H9 (cell line): ENCODE data around the gene CTNNA3. TPM values are rescaled to one million over a fixed set of nuclear protein-coding genes. Genes with fewer than 3 reads are reported as not detected.

Experiments used
- DNase-seq: peaks from one replicate; pipeline ENCODE4 v3.0.0-alpha.2; 2017
- H2AFZ ChIP-seq: one replicate; pipeline ENCODE4 v1.6.1; 2013; ENCODE audit warnings: mild to moderate bottlenecking, low read length, control low read depth, moderate library complexity
- H2AK5ac ChIP-seq: 2 replicates; pipeline ENCODE4 v1.6.1; 2013; ENCODE audit warnings: low read length, control low read depth, mixed read lengths; ENCODE audit not compliant: insufficient read length
- H2BK120ac ChIP-seq: one replicate; pipeline ENCODE4 v1.6.1; 2013; ENCODE audit warnings: low read depth, mild to moderate bottlenecking, low read length, control low read depth, inconsistent platforms; ENCODE audit not compliant: poor library complexity, severe bottlenecking
- H2BK12ac ChIP-seq: 2 replicates; pipeline ENCODE4 v1.6.1; 2013; ENCODE audit warnings: low read length, control low read depth, mixed read lengths, low read depth; ENCODE audit not compliant: insufficient read length
- H2BK15ac ChIP-seq: 2 replicates; pipeline ENCODE4 v1.6.1; 2013; ENCODE audit warnings: low read depth, low read length, control low read depth
- H2BK20ac ChIP-seq: one replicate; pipeline ENCODE4 v1.6.1; 2013; ENCODE audit warnings: low read depth, mild to moderate bottlenecking, low read length, control low read depth, inconsistent platforms; ENCODE audit not compliant: poor library complexity, severe bottlenecking
- H2BK5ac ChIP-seq: 2 replicates; pipeline ENCODE4 v1.6.1; 2013; ENCODE audit warnings: low read length, control low read depth, mixed read lengths; ENCODE audit not compliant: insufficient read length
- H3K14ac ChIP-seq: 2 replicates; pipeline ENCODE4 v1.6.1; 2013; ENCODE audit warnings: low read length, control low read depth; ENCODE audit not compliant: insufficient read depth
- H3K18ac ChIP-seq: 2 replicates; pipeline ENCODE4 v1.6.1; 2013; ENCODE audit warnings: low read depth, mild to moderate bottlenecking, mixed read lengths, low read length, control low read depth; ENCODE audit not compliant: insufficient read length
- H3K23ac ChIP-seq: 2 replicates; pipeline ENCODE4 v1.6.1; 2013; ENCODE audit warnings: low read length, control low read depth, mixed read lengths, low read depth; ENCODE audit not compliant: insufficient read length
- H3K23me2 ChIP-seq: 2 replicates; pipeline ENCODE4 v1.6.1; 2013; ENCODE audit warnings: low read depth, mild to moderate bottlenecking, mixed read lengths, low read length, control low read depth; ENCODE audit not compliant: insufficient read length, poor library complexity, severe bottlenecking
- H3K27ac ChIP-seq: 2 replicates; pipeline ENCODE4 v1.5.1; 2013; ENCODE audit warnings: low read length, control low read depth, mixed read lengths, low read depth; ENCODE audit not compliant: insufficient read length
- H3K27me3 ChIP-seq: 2 replicates; pipeline ENCODE4 v1.6.1; 2013; ENCODE audit warnings: low read length, control low read depth, inconsistent platforms; ENCODE audit not compliant: insufficient read depth
- H3K4ac ChIP-seq: 2 replicates; pipeline ENCODE4 v1.6.1; 2013; ENCODE audit warnings: low read depth, mild to moderate bottlenecking, control low read depth, inconsistent platforms, low read length, moderate library complexity
- H3K4me1 ChIP-seq: 2 replicates; pipeline ENCODE4 v1.6.1; 2013; ENCODE audit warnings: low read length, control low read depth, inconsistent platforms; ENCODE audit not compliant: insufficient read depth
- H3K4me2 ChIP-seq: 2 replicates; pipeline ENCODE4 v1.6.1; 2013; ENCODE audit warnings: low read length, control low read depth, mixed read lengths; ENCODE audit not compliant: insufficient read length, insufficient read depth
- H3K56ac ChIP-seq: 2 replicates; pipeline ENCODE4 v1.6.1; 2013; ENCODE audit warnings: low read depth, mild to moderate bottlenecking, mixed read lengths, low read length, control low read depth; ENCODE audit not compliant: insufficient read length
- H3K79me1 ChIP-seq: 2 replicates; pipeline ENCODE4 v1.6.1; 2013; ENCODE audit warnings: low read depth, mild to moderate bottlenecking, moderate library complexity, low read length, control low read depth, inconsistent platforms; ENCODE audit not compliant: insufficient read depth, poor library complexity, severe bottlenecking
- H3K79me2 ChIP-seq: 2 replicates; pipeline ENCODE4 v1.6.1; 2013; ENCODE audit warnings: low read length, control low read depth, inconsistent platforms; ENCODE audit not compliant: insufficient read depth
- H3K9ac ChIP-seq: 2 replicates; pipeline ENCODE4 v1.6.1; 2013; ENCODE audit warnings: low read length, control low read depth, mixed read lengths; ENCODE audit not compliant: insufficient read length; ENCODE audit errors: extremely low read depth
- H3K9me3 ChIP-seq: one replicate; pipeline ENCODE4 v1.6.1; 2013; ENCODE audit warnings: low read depth, low read length, inconsistent platforms; ENCODE audit not compliant: control insufficient read depth
- H3T11ph ChIP-seq: one replicate; pipeline ENCODE4 v1.6.1; 2013; ENCODE audit warnings: mild to moderate bottlenecking, low read length, control low read depth, inconsistent platforms
- H4K20me1 ChIP-seq: one replicate; pipeline ENCODE4 v1.6.1; 2013; ENCODE audit not compliant: control insufficient read depth, insufficient read length, insufficient read depth
- H4K5ac ChIP-seq: 2 replicates; pipeline ENCODE4 v1.6.1; 2013; ENCODE audit warnings: low read depth, mild to moderate bottlenecking, mixed read lengths, low read length, control low read depth; ENCODE audit not compliant: insufficient read length
- H4K8ac ChIP-seq: replicated peaks from 2 replicates; pipeline ENCODE4 v1.6.1; 2013; ENCODE audit warnings: low read length, control low read depth, mixed read lengths, low read depth; ENCODE audit not compliant: insufficient read length
- H4K91ac ChIP-seq: 2 replicates; pipeline ENCODE4 v1.6.1; 2013; ENCODE audit warnings: low read depth, mild to moderate bottlenecking, moderate library complexity, mixed read lengths, low read length, control low read depth; ENCODE audit not compliant: insufficient read length
- H3K27ac Mint-ChIP-seq, 3 experiments: 2 replicates in 2 of 3; 3 replicates in 1 of 3; pipeline ENCODE4 v1.8.0; 2020 to 2021; ENCODE audit warnings: mixed read lengths in 3 of 3, mild to moderate bottlenecking in 1 of 3, moderate library complexity in 1 of 3
- H3K27me3 Mint-ChIP-seq: 2 replicates; pipeline ENCODE4 v1.8.0; 2021; ENCODE audit warnings: low read depth, mild to moderate bottlenecking, moderate library complexity, mixed read lengths
- H3K36me3 Mint-ChIP-seq, 3 experiments: 2 replicates in 2 of 3; 3 replicates in 1 of 3; pipeline ENCODE4 v1.8.0; 2020 to 2021; ENCODE audit warnings: low read depth in 3 of 3, mixed read lengths in 3 of 3; ENCODE audit not compliant: insufficient read depth in 1 of 3
- H3K4me1 Mint-ChIP-seq, 2 experiments: 2 replicates each; pipeline ENCODE4 v1.8.0; 2020; ENCODE audit warnings: mixed read lengths in 2 of 2
- H3K4me3 Mint-ChIP-seq, 2 experiments: 2 replicates in 1 of 2; 3 replicates in 1 of 2; pipeline ENCODE4 v1.8.0; 2020 to 2021; ENCODE audit warnings: mild to moderate bottlenecking in 2 of 2, mixed read lengths in 2 of 2, moderate library complexity in 1 of 2
- H3K9me3 Mint-ChIP-seq, 2 experiments: 2 replicates in 1 of 2; 3 replicates in 1 of 2; pipeline ENCODE4 v1.8.0; 2020; ENCODE audit warnings: mild to moderate bottlenecking in 2 of 2, mixed read lengths in 2 of 2, moderate library complexity in 1 of 2
- WGBS: extraction: QIAGEN DNeasy Blood & Tissue Kit; methylation state at CpG from one replicate; pipeline ENCODE4 v1.1.7; 2013; ENCODE audit warnings: missing lambda C conversion rate, low lambda C conversion rate, mixed read lengths; ENCODE audit not compliant: insufficient read length; ENCODE audit errors: extremely low coverage; 5-methylcytosine and 5-hydroxymethylcytosine counted together
- total RNA-seq: library from RNA; stranded (reverse); gene quantifications from 2 replicates; pipeline ENCODE4 v1.2.1, GENCODE V29; 2021
- TF ChIP-seq, protein P1 (sequence below): fragments of 200-600 bp; sonication (generic); conservative IDR thresholded peaks from 3 replicates; pipeline ENCODE4 v1.8.0; 2021; ENCODE audit warnings: antibody characterized with exemption, mild to moderate bottlenecking

The CTNNA3 gene
- total RNA-seq, 1 experiment from 2014 or later, result 3.3 TPM

DNA sequence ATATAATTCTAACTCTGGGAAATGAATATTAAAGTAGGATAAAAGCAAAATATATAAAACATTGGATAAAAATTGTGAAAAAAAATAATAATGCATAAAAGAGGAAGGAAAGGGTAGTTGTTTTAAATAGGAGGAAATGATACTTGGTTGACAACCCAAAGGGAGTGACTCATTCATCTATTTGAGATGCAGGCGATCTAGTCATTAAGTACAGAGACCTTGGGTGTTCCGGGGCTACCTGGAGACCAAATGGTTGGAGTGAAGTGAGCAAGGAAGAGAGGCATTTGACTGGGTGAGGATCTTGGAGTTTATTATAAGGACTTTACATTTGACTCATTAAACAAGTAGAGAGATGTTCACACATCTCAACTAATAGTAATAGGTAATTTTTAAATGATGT, 659.2 kb downstream of the CTNNA3 start:
- no peak for DNase-seq
- Histone ChIP-seq H4K8ac (no peak overlapping the region), H3K18ac (no peak overlapping the region), H3K9me3 (no peaks in the 10 kb centered on the region), H2BK120ac (no peak overlapping the region), H3K4me1 (no peaks in the 10 kb centered on the region), H2BK20ac (no peak overlapping the region), H3K9ac (no peak overlapping the region), H4K20me1 (no peaks in the 10 kb centered on the region), H2BK12ac (no peak overlapping the region), H2AK5ac (no peak overlapping the region), H2BK15ac (no peak overlapping the region), H3K79me1 (no peaks in the 10 kb centered on the region), H3K14ac (no peak overlapping the region), H3K23me2 (no peaks in the 10 kb centered on the region), H4K91ac (no peak overlapping the region), H4K5ac (no peak overlapping the region), H2AFZ (no peak overlapping the region), H3K79me2 (no peaks in the 10 kb centered on the region), H3K4ac (no peak overlapping the region), H3T11ph (no peak overlapping the region), H3K23ac (no peak overlapping the region), H3K27me3 (no peaks in the 10 kb centered on the region), H3K27ac (no peak overlapping the region), H3K56ac (no peak overlapping the region), H2BK5ac (no peak overlapping the region), H3K4me2 (no peak overlapping the region)
- TF ChIP-seq, protein P1, sequence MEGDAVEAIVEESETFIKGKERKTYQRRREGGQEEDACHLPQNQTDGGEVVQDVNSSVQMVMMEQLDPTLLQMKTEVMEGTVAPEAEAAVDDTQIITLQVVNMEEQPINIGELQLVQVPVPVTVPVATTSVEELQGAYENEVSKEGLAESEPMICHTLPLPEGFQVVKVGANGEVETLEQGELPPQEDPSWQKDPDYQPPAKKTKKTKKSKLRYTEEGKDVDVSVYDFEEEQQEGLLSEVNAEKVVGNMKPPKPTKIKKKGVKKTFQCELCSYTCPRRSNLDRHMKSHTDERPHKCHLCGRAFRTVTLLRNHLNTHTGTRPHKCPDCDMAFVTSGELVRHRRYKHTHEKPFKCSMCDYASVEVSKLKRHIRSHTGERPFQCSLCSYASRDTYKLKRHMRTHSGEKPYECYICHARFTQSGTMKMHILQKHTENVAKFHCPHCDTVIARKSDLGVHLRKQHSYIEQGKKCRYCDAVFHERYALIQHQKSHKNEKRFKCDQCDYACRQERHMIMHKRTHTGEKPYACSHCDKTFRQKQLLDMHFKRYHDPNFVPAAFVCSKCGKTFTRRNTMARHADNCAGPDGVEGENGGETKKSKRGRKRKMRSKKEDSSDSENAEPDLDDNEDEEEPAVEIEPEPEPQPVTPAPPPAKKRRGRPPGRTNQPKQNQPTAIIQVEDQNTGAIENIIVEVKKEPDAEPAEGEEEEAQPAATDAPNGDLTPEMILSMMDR, result no peak
- no peak overlapping the region for H3K4me3 Mint-ChIP-seq
- H3K4me1 Mint-ChIP-seq, result no peaks in the 10 kb centered on the region
- H3K27me3 Mint-ChIP-seq, result no peaks in the 10 kb centered on the region; the same call in 1 of the 2 replicates
- no CpG with 5 or more reads among the region's 2 CpGs for WGBS
- no peaks in the 10 kb centered on the region for H3K36me3 Mint-ChIP-seq
- H3K27ac Mint-ChIP-seq, result no peak overlapping the region
- H3K9me3 Mint-ChIP-seq, result no peaks in the 10 kb centered on the region
